ENCODE measurements around the gene MLH1. TPM values are rescaled to one million over a fixed set of nuclear protein-coding genes. Genes with fewer than 3 reads are reported as not detected.
A peak's percentile ranks its signal among the peaks of the same experiment; 100 is the strongest.

The MLH1 gene
- total RNA-seq, 1 donor from 2014 or later: 29.4 TPM

GRCh38 chr3:37087870-37088269 is 94.6 kb downstream of the MLH1 start:
- no peak for DNase-seq (ENCODE audit: low read depth in 2 of 2)

GRCh38 chr3:37092484-37092883 is 99.2 kb downstream of the MLH1 start:
- no peak for DNase-seq (ENCODE audit: low read depth in 2 of 2)

GRCh38 chr3:37093481-37093880 is 100.2 kb downstream of the MLH1 start:
- DNase-seq (ENCODE audit: low read depth in 2 of 2): no peak

GRCh38 chr3:37094636-37095035 is 101.3 kb downstream of the MLH1 start:
- no peak for DNase-seq (ENCODE audit: low read depth in 2 of 2)

DNA sequence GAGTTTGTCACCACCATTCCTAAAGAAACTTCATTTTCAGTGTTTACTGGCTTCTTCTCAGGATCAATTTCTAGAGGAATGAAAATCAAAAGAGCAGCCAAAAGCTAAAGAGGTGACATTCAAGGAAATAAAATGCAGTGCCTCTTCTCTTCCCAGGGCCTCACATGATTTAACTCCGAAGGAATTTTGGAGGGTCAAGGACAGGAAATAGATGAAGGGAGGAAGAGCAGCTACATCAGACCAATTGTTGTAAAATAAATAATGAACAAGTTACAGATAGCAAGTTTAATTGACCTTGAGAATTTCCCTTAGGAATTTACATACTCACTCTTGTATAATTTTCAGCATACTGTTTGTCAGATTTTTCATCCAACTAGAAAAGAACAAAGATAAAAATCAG is 103.0 kb downstream of the MLH1 start:
- DNase-seq (ENCODE audit: low read depth in 2 of 2): peak; percentile 8 to 85

DNA sequence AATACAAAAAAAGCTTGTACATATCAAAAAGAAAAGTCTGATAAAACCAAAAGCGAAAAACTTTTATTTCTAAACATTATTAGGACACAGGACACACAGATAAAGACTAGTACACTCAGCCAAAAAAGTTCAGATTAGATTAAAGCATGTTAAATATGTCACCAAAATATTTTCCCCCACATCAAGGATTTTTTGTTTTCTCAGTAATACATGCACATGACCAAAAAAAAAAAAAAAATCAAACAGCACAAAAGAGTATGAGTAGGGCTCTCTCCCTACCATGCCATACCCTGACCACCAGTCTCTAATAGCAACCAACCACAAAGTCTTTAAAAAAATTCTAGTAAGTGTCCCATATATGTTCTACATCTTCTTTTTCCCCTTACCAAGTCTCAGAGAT is 103.7 kb downstream of the MLH1 start:
- peak; percentile 16 to 19 for DNase-seq (ENCODE audit: low read depth in 2 of 2)

- no peak for DNase-seq (ENCODE audit: low read depth in 2 of 2)
Observed at GRCh38 chr3:37097776-37098175, 104.5 kb downstream of the MLH1 start.

- no peak for DNase-seq (ENCODE audit: low read depth in 2 of 2)
Observed at GRCh38 chr3:37098884-37099283, 105.6 kb downstream of the MLH1 start.

GRCh38 chr3:37099469-37099868 is 106.2 kb downstream of the MLH1 start:
- no peak for DNase-seq (ENCODE audit: low read depth in 2 of 2)

DNA sequence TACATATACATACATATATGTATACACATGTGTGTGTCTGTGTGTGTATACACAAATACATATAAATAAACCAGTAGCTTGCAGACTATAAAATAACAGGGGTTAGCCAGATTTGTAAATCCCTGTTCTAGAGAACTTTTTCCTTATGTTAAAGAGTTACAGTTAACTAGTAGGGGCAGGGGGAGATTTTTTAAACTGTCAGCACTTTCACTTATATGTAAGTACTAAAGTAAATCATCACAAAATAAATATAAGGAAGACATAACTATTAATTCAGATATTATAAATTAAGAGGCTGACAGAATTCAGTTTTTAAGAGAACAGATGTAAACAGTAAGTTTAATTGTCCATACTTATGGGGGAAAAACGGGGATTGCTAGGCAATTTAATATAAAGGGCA is 107.1 kb downstream of the MLH1 start:
- DNase-seq (ENCODE audit: low read depth in 2 of 2): no peak

Other genes starting within 250 kb of the MLH1 start
- not detected in 2 replicates for gene DCLK3, start 229.0 kb upstream of the MLH1 start, total RNA-seq
- gene TRANK1, start 48.5 kb upstream of the MLH1 start, total RNA-seq: 4.0 and 6.1 TPM in 2 replicates
- gene EPM2AIP1, start 387 bp upstream of the MLH1 start, total RNA-seq: 7.4 and 11.1 TPM in 2 replicates
- gene LRRFIP2, start 181.1 kb downstream of the MLH1 start, total RNA-seq: 27.2 and 34.7 TPM in 2 replicates
- 27.0 and 40.1 TPM in 2 replicates for gene GOLGA4, start 249.8 kb downstream of the MLH1 start, total RNA-seq